ENCODE results near the gene ERGIC1. TPM values are rescaled to one million over a fixed set of nuclear protein-coding genes. Genes with fewer than 3 reads are reported as not detected.

Gene ERGIC1
- total RNA-seq, 1 experiment from 2014 or later, result 89.8 TPM

DNA sequence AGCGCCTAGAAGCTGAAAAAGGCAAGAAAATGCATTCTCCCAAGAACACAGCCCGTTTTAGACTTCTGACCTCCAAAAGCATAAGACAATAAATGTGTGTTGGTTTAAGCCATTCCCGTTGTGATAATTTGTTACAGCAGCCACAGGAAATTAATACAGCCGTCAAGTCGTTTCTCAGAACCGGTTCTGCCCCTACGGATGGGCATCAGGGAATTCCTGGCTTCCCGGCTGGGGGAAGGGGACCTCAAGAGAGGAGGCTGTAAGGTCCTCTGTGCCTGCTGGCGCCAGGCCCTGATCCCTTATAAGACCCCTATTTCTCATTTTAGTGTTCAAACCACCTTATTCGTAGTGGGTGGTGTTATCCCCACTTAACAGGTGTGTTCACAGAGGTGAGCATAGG is 74.6 kb downstream of the ERGIC1 start:
- no peak for ATAC-seq
- no peak overlapping the region for H3K4me3 Mint-ChIP-seq
- H3K27me3 Mint-ChIP-seq (ENCODE audit: low read depth), result no peaks in the 10 kb centered on the region
- ChIA-PET POLR2A (no interaction called here), CTCF (interaction anchor here (0.6 to 1.7 kb wide), 3 partner anchors 30 to 194 kb away, joined by 3 to 6 read pairs (median 3); partner anchors contain the start of gene ERGIC1)
- H3K9me3 Mint-ChIP-seq, result no peaks in the 10 kb centered on the region
- TF ChIP-seq, protein P1, sequence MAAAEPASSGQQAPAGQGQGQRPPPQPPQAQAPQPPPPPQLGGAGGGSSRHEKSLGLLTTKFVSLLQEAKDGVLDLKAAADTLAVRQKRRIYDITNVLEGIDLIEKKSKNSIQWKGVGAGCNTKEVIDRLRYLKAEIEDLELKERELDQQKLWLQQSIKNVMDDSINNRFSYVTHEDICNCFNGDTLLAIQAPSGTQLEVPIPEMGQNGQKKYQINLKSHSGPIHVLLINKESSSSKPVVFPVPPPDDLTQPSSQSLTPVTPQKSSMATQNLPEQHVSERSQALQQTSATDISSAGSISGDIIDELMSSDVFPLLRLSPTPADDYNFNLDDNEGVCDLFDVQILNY (CRISPR knock-in tag; IDR thresholded peaks at IDR 0.05), result no peak
- no peak for TF ChIP-seq ZNF138 (CRISPR knock-in tag; conservative IDR thresholded peaks at IDR 0.05)
- TF ChIP-seq, protein P2, sequence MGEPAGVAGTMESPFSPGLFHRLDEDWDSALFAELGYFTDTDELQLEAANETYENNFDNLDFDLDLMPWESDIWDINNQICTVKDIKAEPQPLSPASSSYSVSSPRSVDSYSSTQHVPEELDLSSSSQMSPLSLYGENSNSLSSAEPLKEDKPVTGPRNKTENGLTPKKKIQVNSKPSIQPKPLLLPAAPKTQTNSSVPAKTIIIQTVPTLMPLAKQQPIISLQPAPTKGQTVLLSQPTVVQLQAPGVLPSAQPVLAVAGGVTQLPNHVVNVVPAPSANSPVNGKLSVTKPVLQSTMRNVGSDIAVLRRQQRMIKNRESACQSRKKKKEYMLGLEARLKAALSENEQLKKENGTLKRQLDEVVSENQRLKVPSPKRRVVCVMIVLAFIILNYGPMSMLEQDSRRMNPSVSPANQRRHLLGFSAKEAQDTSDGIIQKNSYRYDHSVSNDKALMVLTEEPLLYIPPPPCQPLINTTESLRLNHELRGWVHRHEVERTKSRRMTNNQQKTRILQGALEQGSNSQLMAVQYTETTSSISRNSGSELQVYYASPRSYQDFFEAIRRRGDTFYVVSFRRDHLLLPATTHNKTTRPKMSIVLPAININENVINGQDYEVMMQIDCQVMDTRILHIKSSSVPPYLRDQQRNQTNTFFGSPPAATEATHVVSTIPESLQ (CRISPR knock-in tag; IDR thresholded peaks at IDR 0.05), result no peak
- TF ChIP-seq, protein P3, sequence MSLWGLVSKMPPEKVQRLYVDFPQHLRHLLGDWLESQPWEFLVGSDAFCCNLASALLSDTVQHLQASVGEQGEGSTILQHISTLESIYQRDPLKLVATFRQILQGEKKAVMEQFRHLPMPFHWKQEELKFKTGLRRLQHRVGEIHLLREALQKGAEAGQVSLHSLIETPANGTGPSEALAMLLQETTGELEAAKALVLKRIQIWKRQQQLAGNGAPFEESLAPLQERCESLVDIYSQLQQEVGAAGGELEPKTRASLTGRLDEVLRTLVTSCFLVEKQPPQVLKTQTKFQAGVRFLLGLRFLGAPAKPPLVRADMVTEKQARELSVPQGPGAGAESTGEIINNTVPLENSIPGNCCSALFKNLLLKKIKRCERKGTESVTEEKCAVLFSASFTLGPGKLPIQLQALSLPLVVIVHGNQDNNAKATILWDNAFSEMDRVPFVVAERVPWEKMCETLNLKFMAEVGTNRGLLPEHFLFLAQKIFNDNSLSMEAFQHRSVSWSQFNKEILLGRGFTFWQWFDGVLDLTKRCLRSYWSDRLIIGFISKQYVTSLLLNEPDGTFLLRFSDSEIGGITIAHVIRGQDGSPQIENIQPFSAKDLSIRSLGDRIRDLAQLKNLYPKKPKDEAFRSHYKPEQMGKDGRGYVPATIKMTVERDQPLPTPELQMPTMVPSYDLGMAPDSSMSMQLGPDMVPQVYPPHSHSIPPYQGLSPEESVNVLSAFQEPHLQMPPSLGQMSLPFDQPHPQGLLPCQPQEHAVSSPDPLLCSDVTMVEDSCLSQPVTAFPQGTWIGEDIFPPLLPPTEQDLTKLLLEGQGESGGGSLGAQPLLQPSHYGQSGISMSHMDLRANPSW (CRISPR knock-in tag; conservative IDR thresholded peaks at IDR 0.05; ENCODE audit: low read depth), result no peak
- no peak for TF ChIP-seq KAT7 (CRISPR knock-in tag; IDR thresholded peaks at IDR 0.05; ENCODE audit: borderline replicate concordance)
- no peak for TF ChIP-seq JAZF1 (CRISPR knock-in tag; IDR thresholded peaks at IDR 0.05)
- TF ChIP-seq, protein P4, sequence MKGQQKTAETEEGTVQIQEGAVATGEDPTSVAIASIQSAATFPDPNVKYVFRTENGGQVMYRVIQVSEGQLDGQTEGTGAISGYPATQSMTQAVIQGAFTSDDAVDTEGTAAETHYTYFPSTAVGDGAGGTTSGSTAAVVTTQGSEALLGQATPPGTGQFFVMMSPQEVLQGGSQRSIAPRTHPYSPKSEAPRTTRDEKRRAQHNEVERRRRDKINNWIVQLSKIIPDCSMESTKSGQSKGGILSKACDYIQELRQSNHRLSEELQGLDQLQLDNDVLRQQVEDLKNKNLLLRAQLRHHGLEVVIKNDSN (CRISPR knock-in tag; IDR thresholded peaks at IDR 0.05), result no peak
- no peak for TF ChIP-seq ZNF232 (CRISPR knock-in tag; IDR thresholded peaks at IDR 0.05)
- no peak for TF ChIP-seq SMAD3 (CRISPR knock-in tag; IDR thresholded peaks at IDR 0.05; ENCODE audit: borderline replicate concordance)
- no peak for TF ChIP-seq ZNF317 (CRISPR knock-in tag; IDR thresholded peaks at IDR 0.05; ENCODE audit: borderline replicate concordance, low read depth)
- no peak for TF ChIP-seq ZNF416 (CRISPR knock-in tag; IDR thresholded peaks at IDR 0.05)
- TF ChIP-seq, protein P5, sequence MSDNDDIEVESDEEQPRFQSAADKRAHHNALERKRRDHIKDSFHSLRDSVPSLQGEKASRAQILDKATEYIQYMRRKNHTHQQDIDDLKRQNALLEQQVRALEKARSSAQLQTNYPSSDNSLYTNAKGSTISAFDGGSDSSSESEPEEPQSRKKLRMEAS (CRISPR knock-in tag; IDR thresholded peaks at IDR 0.05), result no peak
- TF ChIP-seq MYBL2 (CRISPR knock-in tag; IDR thresholded peaks at IDR 0.05), result no peak
- TF ChIP-seq, protein P6, sequence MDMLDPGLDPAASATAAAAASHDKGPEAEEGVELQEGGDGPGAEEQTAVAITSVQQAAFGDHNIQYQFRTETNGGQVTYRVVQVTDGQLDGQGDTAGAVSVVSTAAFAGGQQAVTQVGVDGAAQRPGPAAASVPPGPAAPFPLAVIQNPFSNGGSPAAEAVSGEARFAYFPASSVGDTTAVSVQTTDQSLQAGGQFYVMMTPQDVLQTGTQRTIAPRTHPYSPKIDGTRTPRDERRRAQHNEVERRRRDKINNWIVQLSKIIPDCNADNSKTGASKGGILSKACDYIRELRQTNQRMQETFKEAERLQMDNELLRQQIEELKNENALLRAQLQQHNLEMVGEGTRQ (CRISPR knock-in tag; IDR thresholded peaks at IDR 0.05), result no peak
- TF ChIP-seq, protein P7, sequence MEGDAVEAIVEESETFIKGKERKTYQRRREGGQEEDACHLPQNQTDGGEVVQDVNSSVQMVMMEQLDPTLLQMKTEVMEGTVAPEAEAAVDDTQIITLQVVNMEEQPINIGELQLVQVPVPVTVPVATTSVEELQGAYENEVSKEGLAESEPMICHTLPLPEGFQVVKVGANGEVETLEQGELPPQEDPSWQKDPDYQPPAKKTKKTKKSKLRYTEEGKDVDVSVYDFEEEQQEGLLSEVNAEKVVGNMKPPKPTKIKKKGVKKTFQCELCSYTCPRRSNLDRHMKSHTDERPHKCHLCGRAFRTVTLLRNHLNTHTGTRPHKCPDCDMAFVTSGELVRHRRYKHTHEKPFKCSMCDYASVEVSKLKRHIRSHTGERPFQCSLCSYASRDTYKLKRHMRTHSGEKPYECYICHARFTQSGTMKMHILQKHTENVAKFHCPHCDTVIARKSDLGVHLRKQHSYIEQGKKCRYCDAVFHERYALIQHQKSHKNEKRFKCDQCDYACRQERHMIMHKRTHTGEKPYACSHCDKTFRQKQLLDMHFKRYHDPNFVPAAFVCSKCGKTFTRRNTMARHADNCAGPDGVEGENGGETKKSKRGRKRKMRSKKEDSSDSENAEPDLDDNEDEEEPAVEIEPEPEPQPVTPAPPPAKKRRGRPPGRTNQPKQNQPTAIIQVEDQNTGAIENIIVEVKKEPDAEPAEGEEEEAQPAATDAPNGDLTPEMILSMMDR (IDR thresholded peaks at IDR 0.05), result no peak
- no peak for TF ChIP-seq JUN (CRISPR knock-in tag; IDR thresholded peaks at IDR 0.05)
- TF ChIP-seq, protein P8, sequence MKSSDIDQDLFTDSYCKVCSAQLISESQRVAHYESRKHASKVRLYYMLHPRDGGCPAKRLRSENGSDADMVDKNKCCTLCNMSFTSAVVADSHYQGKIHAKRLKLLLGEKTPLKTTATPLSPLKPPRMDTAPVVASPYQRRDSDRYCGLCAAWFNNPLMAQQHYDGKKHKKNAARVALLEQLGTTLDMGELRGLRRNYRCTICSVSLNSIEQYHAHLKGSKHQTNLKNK (CRISPR knock-in tag; IDR thresholded peaks at IDR 0.05), result no peak
- TF ChIP-seq ETV6 (CRISPR knock-in tag; IDR thresholded peaks at IDR 0.05), result no peak
- no peak for DNase-seq (ENCODE audit: low spot score)
- H3K27ac Mint-ChIP-seq, result no peak overlapping the region
- peaks cover 24% of the 10 kb centered on the region for H3K36me3 Mint-ChIP-seq
- H3K4me1 Mint-ChIP-seq, result peaks cover 21% of the 10 kb centered on the region
